ENCODE data around the gene CTNNBL1. TPM values are rescaled to one million over a fixed set of nuclear protein-coding genes. Genes with fewer than 3 reads are reported as not detected.

CTNNBL1 gene
- total RNA-seq, 3 donors from 2014 or later (not counting 1 experiment from before 2014, with no cell fraction given): 59.1 to 75.6 (median 67.6) TPM

DNA sequence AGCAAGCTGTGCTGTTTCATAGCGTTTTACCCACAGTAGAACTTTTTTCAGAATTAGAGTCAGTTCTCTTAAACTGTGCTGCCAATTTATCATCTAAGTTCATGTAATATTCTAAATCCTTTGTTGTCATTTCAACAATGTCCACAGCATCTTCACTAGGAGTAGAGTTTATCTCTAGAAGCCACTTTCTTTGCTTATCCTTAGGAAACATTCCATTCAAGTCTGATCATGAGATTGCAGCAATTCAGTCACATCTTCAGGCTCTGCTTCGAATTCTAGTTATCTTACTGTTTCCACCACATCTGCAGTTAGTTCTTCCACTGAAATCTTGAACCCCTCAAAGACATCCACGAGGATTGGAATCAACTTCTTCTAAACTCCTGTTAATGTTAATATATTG, 12.5 kb downstream of the CTNNBL1 start:
- no peak overlapping the region for H3K4me3 Mint-ChIP-seq
- Histone ChIP-seq H3K9me3 (ENCODE audit: control insufficient read depth, insufficient read depth, low read length) (no peaks in the 10 kb centered on the region), H3K27me3 (ENCODE audit: control insufficient read depth, insufficient read depth, low read length) (no peaks in the 10 kb centered on the region), H3K36me3 (ENCODE audit: control insufficient read depth, insufficient read depth, low read length) (no peaks in the 10 kb centered on the region), H3K27ac (ENCODE audit: low read length) (no peak overlapping the region), H3K4me1 (ENCODE audit: control insufficient read depth, insufficient read depth, low read length) (no peaks in the 10 kb centered on the region), H3K4me3 (ENCODE audit: low read length) (no peak overlapping the region)
- H3K9me3 Mint-ChIP-seq: no peaks in the 10 kb centered on the region
- WGBS (ENCODE audit: insufficient coverage): 92% methylated on average over 3 of the region's 3 CpGs
- intact Hi-C loops (cut with micrococcal nuclease): no loop called here
- no peak for DNase-seq
- TF ChIP-seq, protein P1, sequence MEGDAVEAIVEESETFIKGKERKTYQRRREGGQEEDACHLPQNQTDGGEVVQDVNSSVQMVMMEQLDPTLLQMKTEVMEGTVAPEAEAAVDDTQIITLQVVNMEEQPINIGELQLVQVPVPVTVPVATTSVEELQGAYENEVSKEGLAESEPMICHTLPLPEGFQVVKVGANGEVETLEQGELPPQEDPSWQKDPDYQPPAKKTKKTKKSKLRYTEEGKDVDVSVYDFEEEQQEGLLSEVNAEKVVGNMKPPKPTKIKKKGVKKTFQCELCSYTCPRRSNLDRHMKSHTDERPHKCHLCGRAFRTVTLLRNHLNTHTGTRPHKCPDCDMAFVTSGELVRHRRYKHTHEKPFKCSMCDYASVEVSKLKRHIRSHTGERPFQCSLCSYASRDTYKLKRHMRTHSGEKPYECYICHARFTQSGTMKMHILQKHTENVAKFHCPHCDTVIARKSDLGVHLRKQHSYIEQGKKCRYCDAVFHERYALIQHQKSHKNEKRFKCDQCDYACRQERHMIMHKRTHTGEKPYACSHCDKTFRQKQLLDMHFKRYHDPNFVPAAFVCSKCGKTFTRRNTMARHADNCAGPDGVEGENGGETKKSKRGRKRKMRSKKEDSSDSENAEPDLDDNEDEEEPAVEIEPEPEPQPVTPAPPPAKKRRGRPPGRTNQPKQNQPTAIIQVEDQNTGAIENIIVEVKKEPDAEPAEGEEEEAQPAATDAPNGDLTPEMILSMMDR (IDR thresholded peaks at IDR 0.05): no peak
- H3K36me3 Mint-ChIP-seq: no peaks in the 10 kb centered on the region
- H3K27me3 Mint-ChIP-seq (ENCODE audit: low read depth in 2 of 2): no peaks in the 10 kb centered on the region
- peaks cover 43 to 59% of the 10 kb centered on the region in 2 donors for H3K4me1 Mint-ChIP-seq
- no peak for ATAC-seq
- H3K27ac Mint-ChIP-seq: no peak overlapping the region

DNA sequence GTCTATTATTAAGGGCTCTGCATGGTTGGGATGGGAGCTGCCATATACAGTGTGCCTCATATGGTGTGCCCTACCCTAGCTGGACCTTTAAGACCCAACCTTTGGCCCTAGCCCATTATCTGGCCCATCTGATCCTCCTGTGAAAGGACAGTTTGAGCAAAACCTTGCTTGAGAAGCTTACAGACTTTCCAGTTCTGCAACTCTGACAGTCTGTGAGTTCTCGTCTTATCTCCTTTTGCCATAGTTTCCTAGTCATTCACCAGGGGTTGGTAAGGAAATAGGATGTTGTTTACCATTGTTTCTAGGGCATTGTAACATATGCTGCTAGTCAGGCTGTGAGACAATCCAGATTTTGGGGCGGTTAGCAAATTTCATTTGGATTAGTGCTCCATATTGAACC, 17.2 kb downstream of the CTNNBL1 start:
- H3K4me1 Mint-ChIP-seq: peaks cover 64 to 69% of the 10 kb centered on the region in 2 donors
- no peaks in the 10 kb centered on the region for H3K4me1 ChIP-seq (ENCODE audit: control insufficient read depth, insufficient read depth, low read length)
- no peak overlapping the region for H3K27ac Mint-ChIP-seq
- H3K9me3 Mint-ChIP-seq: no peaks in the 10 kb centered on the region
- H3K9me3 ChIP-seq (ENCODE audit: control insufficient read depth, insufficient read depth, low read length): no peaks in the 10 kb centered on the region
- H3K36me3 ChIP-seq (ENCODE audit: control insufficient read depth, insufficient read depth, low read length): peaks cover 2% of the 10 kb centered on the region
- no peak overlapping the region for H3K4me3 Mint-ChIP-seq
- no peaks in the 10 kb centered on the region for H3K27me3 Mint-ChIP-seq (ENCODE audit: low read depth in 2 of 2)
- intact Hi-C loops (cut with micrococcal nuclease): no loop called here
- TF ChIP-seq, protein P1 (IDR thresholded peaks at IDR 0.05): no peak
- H3K4me3 ChIP-seq (ENCODE audit: low read length): no peak overlapping the region
- H3K36me3 Mint-ChIP-seq: no peaks in the 10 kb centered on the region
- ATAC-seq: no peak
- no peak overlapping the region for H3K27ac ChIP-seq (ENCODE audit: low read length)
- WGBS (ENCODE audit: insufficient coverage): 100% methylated on average over 1 of the region's 2 CpGs
- DNase-seq: no peak
- no peaks in the 10 kb centered on the region for H3K27me3 ChIP-seq (ENCODE audit: control insufficient read depth, insufficient read depth, low read length)

DNA sequence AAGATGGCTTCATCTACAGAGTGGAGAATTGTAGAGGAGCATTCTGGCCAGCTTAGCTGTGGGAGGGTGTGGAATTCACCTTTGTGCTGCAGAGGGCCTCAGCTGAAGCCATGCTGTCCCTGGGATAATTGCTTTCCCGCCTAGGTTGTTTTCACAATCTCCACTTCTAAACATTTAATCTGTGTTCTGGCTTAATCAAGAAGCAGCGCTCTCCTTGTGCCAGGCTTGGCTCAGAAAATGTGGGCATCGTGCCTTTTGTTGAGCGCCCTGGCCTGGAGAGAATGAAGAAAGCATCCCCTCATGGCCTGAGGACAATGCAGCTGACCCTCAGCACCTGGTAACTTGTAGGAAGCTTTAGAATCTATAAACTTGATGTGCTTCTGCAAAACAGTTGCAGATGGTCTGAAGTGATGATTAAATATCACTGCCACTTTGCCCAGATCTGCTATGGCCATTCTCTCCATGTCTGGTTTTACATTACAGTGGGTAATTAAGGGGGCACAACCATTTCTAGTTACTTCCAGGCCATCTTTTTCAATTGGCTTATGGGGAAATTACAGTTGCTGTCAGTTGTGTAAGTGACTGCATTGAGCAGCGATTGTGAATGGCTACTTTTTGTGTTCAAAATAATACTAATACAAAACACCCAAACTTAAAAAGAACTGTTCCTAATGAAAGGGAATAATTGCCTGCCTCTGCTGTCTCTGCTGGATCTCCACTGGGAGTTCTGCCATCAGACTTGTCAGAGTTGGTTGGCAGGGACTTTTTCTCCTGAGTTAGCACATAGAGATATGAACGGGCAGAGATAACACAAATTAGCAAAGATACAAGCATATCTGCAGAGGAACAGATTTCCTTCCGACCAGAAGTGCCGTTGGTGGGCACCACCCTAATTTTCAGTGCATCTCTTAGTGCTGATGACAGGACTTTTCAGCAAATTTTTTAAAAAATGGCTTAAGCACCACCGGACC, 18.4 kb downstream of the CTNNBL1 start:
- no peak overlapping the region for H3K4me3 ChIP-seq (ENCODE audit: low read length)
- DNase-seq: no peak
- TF ChIP-seq, protein P1 (IDR thresholded peaks at IDR 0.05): no peak
- Mint-ChIP-seq H3K9me3 (no peaks in the 10 kb centered on the region), H3K27ac (no peak overlapping the region), H3K27me3 (ENCODE audit: low read depth in 2 of 2) (no peaks in the 10 kb centered on the region), H3K4me3 (no peak overlapping the region), H3K36me3 (no peaks in the 10 kb centered on the region), H3K4me1 (peaks cover 61 to 73% of the 10 kb centered on the region in 2 donors)
- WGBS (ENCODE audit: insufficient coverage): 77% methylated on average over 8 of the region's 9 CpGs
- no peaks in the 10 kb centered on the region for H3K4me1 ChIP-seq (ENCODE audit: control insufficient read depth, insufficient read depth, low read length)
- peaks cover 2% of the 10 kb centered on the region for H3K36me3 ChIP-seq (ENCODE audit: control insufficient read depth, insufficient read depth, low read length)
- no peaks in the 10 kb centered on the region for H3K9me3 ChIP-seq (ENCODE audit: control insufficient read depth, insufficient read depth, low read length)
- intact Hi-C loops (cut with micrococcal nuclease): no loop called here
- ATAC-seq: peak in 1 of 3 donors; percentile 62
- no peaks in the 10 kb centered on the region for H3K27me3 ChIP-seq (ENCODE audit: control insufficient read depth, insufficient read depth, low read length)
- H3K27ac ChIP-seq (ENCODE audit: low read length): no peak overlapping the region

All from natural killer cell (primary cell).